Testis (tissue), 2 donors: ENCODE results near the gene CPHXL.

Experiments
- POLR2A ChIP-seq: fragments of 450-650 bp; IDR thresholded peaks from one replicate; pipeline ENCODE4 v1.6.1; 2017; ENCODE audit warnings: antibody characterized with exemption, mild to moderate bottlenecking, moderate library complexity
- TF ChIP-seq, protein P1 (sequence below), 3 experiments: fragments of 450-650 bp in 2 of 3; fragments of 200-600 bp in 1 of 3; sonication (generic) in 1 of 3; IDR thresholded peaks; one replicate each; pipeline ENCODE4 v1.5.1; 2016 to 2019; ENCODE audit warnings: antibody characterized with exemption in 3 of 3, mild to moderate bottlenecking in 2 of 3, moderate library complexity in 1 of 3

DNA sequence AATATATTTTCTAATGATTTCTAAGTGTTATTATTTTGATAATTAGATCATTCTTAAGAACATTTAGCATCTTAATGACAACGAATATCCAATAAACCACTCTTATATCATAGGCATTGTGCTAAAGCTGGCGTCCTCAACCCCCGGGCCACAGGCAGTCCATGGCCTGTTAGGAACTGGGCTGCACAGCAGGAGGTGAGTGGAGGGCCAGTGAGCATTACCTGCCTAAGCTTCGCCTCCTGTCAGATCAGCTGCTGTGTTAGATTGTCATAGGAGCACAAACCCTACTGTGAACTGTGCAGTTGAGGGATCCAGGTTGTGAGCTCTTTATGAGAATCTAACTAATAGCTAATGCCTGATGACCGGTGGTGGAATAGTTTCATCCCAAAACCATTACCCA, 28.7 kb downstream of the CPHXL start:
- TF ChIP-seq, protein P1, sequence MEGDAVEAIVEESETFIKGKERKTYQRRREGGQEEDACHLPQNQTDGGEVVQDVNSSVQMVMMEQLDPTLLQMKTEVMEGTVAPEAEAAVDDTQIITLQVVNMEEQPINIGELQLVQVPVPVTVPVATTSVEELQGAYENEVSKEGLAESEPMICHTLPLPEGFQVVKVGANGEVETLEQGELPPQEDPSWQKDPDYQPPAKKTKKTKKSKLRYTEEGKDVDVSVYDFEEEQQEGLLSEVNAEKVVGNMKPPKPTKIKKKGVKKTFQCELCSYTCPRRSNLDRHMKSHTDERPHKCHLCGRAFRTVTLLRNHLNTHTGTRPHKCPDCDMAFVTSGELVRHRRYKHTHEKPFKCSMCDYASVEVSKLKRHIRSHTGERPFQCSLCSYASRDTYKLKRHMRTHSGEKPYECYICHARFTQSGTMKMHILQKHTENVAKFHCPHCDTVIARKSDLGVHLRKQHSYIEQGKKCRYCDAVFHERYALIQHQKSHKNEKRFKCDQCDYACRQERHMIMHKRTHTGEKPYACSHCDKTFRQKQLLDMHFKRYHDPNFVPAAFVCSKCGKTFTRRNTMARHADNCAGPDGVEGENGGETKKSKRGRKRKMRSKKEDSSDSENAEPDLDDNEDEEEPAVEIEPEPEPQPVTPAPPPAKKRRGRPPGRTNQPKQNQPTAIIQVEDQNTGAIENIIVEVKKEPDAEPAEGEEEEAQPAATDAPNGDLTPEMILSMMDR (IDR thresholded peaks at IDR 0.05), result no peak
- TF ChIP-seq POLR2A, result no peak
